HG02973 (cell line): ENCODE measurements around the gene NEDD4L.

Experiments
- ATAC-seq: cut with Tn5 transposase; IDR thresholded peaks from one replicate; pipeline ENCODE4 v1.9.1; 2021; ENCODE audit warnings: moderate library complexity; ENCODE audit not compliant: unreplicated experiment

NEDD4L gene

GRCh38 chr18:58177004-58177717 lies 133.1 kb downstream of the NEDD4L start:
- no peak for ATAC-seq

- ATAC-seq: no peak
Observed at GRCh38 chr18:58177896-58178470, 134.0 kb downstream of the NEDD4L start.

DNA sequence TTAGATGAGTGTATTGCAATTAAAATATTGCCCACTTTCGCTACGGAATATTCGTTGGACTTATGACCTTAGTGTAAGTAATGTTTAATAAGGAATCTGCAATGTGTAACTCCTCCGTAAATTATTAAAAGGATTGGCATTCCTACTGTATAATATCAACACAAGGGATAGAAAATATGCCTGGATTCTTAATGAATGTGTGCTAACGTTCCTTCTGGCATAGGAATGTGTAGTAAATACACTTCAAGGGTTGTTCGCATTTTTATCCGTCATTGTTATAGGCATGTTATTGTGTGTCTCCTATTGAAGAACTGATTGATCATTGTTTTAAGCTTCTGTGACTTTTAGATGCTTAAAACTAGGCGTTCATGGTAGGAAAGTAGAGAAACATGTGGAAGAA lies 134.5 kb downstream of the NEDD4L start:
- no peak for ATAC-seq

- ATAC-seq: no peak
Observed at GRCh38 chr18:58180172-58180571, 136.1 kb downstream of the NEDD4L start.

DNA sequence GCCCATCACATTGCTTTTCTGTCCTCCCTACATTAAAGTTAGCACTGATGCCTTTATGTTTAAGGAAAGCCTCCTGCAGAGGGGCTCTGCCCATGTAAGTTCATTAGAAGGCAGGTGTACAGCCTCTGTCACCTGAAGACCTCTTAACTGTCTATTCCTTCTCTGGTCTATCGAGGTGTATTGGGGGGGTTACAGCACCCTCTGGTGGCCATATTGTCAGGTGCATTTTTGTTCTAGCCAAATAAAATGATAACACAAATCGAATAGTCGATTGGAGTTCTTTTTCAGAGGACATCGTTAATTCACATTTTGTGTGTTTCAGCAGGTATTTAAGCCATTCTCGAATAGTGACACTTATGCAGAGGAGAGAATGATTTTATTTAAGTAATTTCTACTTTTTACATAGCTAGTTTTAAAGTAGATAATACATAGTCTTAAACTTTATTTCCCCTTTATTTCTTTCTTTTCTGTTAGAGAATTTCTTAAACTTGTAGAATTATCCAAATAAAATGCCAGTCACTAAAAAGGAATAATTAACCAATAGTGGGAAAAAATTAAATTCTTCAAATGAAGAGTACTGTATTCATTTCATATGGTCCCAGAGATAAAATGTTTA lies 136.8 kb downstream of the NEDD4L start:
- no peak for ATAC-seq

- no peak for ATAC-seq
Observed at GRCh38 chr18:58181988-58182387, 138.0 kb downstream of the NEDD4L start.

GRCh38 chr18:58183226-58183625 lies 139.2 kb downstream of the NEDD4L start:
- ATAC-seq: no peak

DNA sequence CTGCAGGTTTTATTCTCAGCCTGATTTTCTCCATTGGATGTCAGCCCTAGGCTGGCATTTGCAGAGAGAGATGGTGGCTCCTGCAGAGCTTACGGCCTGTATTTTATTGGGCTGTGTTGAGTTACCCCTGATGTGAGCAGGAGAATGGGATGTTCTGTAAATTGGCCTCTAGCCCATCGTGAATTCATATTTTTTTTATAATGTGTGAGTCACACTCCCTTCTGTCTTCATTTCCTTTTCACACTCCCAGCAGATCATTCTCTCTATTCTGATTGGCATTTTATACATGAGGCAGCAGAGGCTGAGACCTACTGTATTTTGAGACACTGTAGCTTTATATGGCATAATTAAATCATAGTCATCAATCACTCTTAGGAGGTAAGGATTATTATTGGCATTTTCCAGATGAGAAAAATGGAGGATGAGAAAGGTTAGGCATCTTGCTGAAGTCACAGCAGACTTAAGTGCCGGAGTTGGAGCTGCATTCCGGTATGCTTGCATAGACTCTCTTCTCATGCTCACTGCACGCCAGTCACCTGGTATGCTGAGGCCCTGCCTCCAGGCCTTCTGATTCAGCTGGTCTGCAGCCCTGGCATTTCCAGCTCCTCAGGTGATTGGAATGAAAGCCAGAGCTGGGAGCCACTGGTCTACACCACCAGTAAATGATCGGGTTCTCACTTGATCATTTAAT lies 142.4 kb downstream of the NEDD4L start:
- no peak for ATAC-seq

DNA sequence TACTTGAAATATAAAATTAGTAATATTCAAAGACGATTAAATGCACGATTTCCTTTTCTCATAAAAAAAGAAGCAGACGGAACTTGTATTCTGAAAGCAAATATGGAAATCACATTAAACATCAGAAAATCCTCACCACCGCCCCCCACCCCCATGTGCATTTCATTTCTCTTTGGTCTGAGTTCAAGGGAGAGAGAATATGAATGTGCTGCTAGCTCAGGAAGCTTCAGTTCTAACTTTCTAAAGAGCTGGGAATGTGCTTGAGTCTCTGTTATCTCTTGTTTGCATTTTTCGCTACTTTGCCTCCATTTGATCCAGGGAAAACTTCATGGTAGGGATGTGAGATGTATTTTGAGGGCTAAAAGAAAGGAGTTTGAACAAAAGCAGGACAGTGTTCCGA lies 143.6 kb downstream of the NEDD4L start:
- no peak for ATAC-seq

DNA sequence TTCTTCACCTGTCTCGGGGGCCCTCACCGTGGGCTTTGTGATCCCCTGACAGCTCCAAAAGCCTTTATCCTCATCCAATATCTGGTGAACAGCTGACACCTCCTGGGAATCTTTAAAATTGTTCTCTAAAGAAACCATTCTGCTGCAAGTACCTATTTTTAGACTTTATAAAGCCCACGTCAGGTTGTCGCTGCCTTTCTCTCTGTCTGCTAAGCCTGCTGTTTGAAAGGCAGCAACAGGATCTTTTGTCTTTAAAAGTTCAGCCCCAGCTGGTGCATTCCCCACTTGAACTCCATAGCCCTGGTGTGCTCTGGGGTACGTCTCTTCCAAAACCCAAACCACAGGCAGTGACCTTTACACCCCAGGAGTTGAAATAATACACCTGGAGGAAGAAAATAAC lies 145.0 kb downstream of the NEDD4L start:
- ATAC-seq: no peak

GRCh38 chr18:58190842-58191530 lies 147.0 kb downstream of the NEDD4L start:
- ATAC-seq: no peak

DNA sequence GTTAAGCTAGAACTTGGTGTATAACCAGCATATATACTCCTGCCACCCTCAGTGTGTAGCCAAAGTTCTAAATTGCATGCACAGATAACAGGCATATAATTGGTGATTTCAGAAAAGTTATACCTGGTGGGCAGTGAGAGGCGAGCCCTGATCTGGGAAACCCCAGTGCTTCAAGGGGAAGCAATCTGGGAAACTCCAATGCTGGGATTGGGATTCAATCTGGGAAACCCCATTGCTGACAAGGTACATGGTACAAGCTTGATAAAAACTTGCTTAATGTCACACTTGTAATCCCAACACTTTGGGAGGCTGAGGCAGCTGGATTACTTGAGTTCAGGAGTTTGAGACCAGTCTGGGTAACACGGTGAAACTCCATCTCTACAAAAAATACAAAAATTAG lies 147.6 kb downstream of the NEDD4L start:
- ATAC-seq: no peak

DNA sequence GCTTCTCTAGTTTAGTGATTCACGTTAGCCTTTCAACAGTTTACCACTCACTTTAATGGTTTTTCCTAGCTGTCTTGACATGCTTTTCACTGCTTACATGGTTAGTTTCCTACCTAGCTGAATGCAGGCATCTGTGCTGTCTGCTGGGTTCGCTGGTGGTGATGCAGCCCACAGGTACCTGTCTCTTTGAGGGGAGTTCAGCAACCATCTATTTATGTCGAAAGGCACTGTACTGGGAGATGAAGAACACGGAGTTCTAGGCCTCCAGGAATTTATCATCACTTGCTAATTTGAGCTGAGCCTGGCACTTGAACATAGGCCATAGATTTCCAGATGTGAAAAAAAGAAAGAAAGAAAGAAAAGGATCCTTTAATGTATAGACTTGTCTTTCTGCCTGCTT lies 148.5 kb downstream of the NEDD4L start:
- no peak for ATAC-seq

GRCh38 chr18:58194028-58194427 lies 150.0 kb downstream of the NEDD4L start:
- no peak for ATAC-seq

DNA sequence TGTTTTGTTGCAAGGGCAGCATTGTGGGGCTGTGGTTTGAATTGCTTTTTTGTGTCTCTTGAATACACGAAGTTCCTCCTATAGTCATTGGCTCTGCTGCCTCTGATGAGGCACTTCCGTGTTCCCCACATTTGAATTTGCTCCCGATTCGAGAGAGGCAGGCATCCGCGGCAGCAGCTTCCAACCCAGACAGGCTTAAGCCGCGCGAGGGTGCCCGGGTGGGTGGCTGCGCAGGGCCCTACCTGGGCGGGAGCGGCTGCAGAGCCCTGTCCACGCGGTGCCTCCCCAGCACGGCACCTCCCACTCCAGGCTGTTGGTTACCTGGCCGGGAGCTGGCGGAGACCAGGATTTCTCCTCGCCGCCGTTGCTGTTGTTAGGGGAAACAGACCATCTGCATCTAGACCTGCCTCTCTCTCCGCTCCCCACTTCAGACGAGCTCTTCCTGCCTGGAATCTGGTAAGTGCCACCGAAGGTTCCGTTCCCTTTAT lies 151.3 kb downstream of the NEDD4L start:
- ATAC-seq: no peak

DNA sequence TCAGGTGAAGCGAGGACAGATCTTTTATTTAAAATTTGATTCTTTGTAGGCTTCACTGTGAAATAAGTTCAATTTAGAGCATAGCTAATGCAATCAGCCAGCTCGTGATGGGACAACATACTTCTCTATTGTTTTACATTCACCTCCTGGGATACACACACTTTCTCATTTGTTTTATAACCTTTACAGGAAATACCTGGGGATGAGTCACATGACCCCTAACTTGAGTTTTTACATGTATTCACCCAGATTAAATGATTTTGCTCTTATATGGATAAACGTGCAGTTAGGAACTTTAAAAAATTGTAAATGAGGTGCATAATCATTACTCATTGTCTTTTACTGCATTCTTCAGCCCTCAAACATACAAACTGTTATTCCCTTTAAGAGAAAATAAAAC lies 152.1 kb downstream of the NEDD4L start:
- ATAC-seq: no peak

DNA sequence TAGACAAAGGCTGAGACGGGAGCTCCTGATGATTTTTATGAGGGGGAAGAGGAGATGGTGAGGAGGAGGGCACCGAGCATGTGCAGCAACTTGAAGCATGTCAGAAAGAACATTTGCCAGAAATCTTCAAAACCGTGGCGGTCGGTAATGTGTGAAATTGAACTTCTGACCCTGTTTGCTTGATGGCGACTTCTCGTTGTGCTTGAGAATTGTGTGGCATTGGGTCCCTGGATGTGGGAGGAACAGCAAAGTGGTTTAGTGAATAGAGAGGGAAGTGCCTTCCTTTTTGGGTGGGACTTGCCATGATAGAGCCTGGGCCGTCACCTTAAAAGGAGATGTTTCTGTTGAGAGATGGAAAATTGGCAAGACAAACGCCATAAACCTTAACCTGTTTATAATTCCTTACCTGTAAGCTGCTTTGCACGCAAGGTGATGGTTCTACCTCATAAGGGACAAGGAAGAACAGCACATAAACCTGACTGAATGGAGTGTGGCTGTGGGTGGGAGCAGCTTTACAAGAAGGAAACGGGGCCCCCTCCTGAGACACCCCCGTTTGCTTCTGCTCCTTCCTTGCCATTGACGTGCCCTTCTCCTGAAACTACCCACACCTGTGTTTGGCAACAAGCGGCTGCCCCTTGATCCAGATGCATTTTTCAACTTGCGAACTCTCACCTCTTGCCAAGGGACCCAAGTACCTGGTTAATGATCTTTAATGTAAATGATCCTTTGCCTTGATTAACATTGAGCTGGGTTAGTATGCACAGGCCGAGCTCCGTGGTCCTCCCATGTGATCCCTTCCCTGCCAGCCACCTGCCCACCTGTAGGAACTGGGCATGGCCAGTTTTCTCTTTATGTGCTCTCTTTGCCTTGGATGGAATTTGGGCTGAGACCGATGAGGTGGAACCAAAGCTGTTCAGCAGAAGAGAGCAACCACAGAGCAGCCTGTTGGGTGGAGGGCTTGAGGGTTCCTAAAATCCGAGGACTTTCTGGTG lies 153.2 kb downstream of the NEDD4L start:
- ATAC-seq: no peak

DNA sequence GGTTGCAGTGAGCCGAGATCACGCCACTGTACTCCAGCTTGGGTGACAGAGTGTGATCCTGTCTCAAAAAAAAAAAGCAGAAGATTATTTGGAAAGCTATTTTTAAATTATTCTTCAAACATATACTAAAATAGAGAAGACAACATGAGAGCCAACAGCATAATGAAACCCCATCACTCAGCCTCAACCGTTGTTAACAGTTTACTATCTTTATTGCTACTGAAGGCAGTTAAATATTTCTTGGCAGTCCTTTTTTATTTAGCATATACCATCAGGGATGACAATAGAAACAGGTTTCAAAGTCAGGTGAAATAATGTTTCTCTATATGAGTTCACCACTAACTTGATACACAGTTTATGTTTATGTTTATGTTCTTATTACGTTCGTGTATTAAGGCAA lies 157.2 kb downstream of the NEDD4L start:
- no peak for ATAC-seq

DNA sequence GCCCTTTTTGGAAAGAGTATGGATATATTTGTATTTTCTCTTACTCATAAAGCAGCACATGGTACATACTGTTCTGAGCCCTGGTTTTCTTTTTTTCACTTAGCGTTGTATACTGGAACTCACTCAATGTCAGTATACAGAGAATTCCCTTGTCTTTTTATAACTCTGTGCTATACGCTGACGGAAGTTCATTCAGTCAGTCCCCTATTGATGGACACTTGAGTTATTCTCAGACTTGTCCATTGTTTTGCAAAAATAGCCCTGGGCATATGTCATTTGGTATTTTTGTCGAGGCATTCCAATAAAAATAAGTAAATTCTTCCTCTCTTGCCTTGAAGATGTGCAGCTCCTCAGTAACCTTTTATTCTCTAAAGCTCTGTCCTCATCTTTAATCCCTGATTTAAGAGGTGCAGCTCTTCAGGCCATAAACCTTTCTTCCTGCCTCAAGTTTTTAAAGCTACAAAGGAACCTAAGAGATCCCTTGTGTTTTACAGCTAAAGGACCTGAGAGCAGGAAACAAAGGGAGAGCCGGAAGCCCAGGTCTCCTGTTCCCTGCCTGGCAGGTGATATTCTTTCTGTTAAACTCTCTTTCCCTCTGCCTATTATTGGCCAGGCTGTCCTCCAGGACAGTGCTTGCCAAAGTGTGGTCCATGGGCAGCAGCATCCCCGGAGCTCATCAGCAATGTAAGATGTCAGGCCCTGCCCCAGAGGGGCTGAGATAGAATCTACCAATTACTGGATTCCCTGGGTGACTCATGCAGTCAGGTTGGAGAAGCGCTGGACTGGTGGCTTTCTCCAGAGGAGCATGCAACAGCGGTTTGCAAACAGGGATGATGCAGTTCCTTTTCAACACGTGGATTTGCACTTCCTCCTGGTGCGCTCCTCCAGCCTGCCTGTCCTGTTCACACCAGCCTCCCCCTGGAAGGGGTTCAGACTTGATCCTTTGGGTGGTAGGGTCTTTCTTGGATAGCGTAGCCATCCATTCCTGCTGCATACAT lies 158.0 kb downstream of the NEDD4L start:
- ATAC-seq: no peak
